Mesenchymal stem cell (in vitro differentiated cells and primary cell): ENCODE measurements around the gene ZSCAN5C.
"Not testable (repeated sequence)": the region's sequence is repeated elsewhere in the genome, so short reads cannot be mapped to it uniquely, and the experiment has no call there.

Experiments used
- DNase-seq: peaks from one replicate; pipeline ENCODE4 v3.0.0-alpha.2; 2013
- H2AFZ ChIP-seq: one replicate; pipeline ENCODE4 v1.6.1; 2013; ENCODE audit warnings: low read depth, mild to moderate bottlenecking, control low read depth, inconsistent platforms, low read length, moderate library complexity
- H2AK5ac ChIP-seq: 2 replicates; pipeline ENCODE4 v1.6.1; 2013; ENCODE audit warnings: low read length, moderate library complexity, mild to moderate bottlenecking, inconsistent platforms; ENCODE audit not compliant: severe bottlenecking
- H2BK120ac ChIP-seq: one replicate; pipeline ENCODE4 v1.6.1; 2013; ENCODE audit warnings: low read depth, mild to moderate bottlenecking, inconsistent platforms, low read length, moderate library complexity
- H2BK12ac ChIP-seq, 2 experiments: one replicate each; pipeline ENCODE4 v1.6.1; 2013; ENCODE audit warnings: inconsistent platforms in 2 of 2, low read length in 2 of 2, mild to moderate bottlenecking in 2 of 2, moderate library complexity in 2 of 2, control low read depth in 1 of 2
- H2BK15ac ChIP-seq: one replicate; pipeline ENCODE4 v1.6.1; 2013; ENCODE audit warnings: mild to moderate bottlenecking, low read depth, inconsistent platforms; ENCODE audit not compliant: poor library complexity, severe bottlenecking
- H2BK5ac ChIP-seq: 2 replicates; pipeline ENCODE4 v1.6.1; 2013; ENCODE audit warnings: low read depth, mild to moderate bottlenecking, low read length, control low read depth, inconsistent platforms; ENCODE audit not compliant: poor library complexity, severe bottlenecking
- H3K14ac ChIP-seq, 2 experiments: one replicate each; pipeline ENCODE4 v1.6.1; 2013; ENCODE audit warnings: inconsistent platforms in 2 of 2, low read length in 2 of 2, control low read depth in 1 of 2, mild to moderate bottlenecking in 1 of 2, moderate library complexity in 1 of 2
- H3K18ac ChIP-seq, 2 experiments: one replicate each; pipeline ENCODE4 v1.6.1; 2013; ENCODE audit warnings: inconsistent platforms in 2 of 2, low read length in 2 of 2, control low read depth in 1 of 2, low read depth in 1 of 2, mild to moderate bottlenecking in 1 of 2
- H3K23ac ChIP-seq, 2 experiments: one replicate each; pipeline ENCODE4 v1.6.1; 2013; ENCODE audit warnings: inconsistent platforms in 2 of 2, low read length in 2 of 2, mild to moderate bottlenecking in 2 of 2, moderate library complexity in 2 of 2, control low read depth in 1 of 2
- H3K27ac ChIP-seq: 2 replicates; pipeline ENCODE4 v1.5.1; 2013; ENCODE audit warnings: mild to moderate bottlenecking, moderate library complexity, low read length, control low read depth, inconsistent platforms; ENCODE audit not compliant: poor library complexity, severe bottlenecking
- H3K27me3 ChIP-seq, 2 experiments: 2 replicates each; pipeline versions ENCODE4 v1.6.1 to v1.7.0; 2013; ENCODE audit warnings: low read length in 2 of 2, mild to moderate bottlenecking in 2 of 2, moderate library complexity in 2 of 2, control low read depth in 1 of 2, inconsistent platforms in 1 of 2; ENCODE audit not compliant: control insufficient read depth in 1 of 2, insufficient read depth in 1 of 2
- H3K36me3 ChIP-seq, 2 experiments: 2 replicates each; pipeline versions ENCODE4 v1.6.1 to v1.7.0; 2013; ENCODE audit warnings: low read length in 2 of 2, control low read depth in 1 of 2, inconsistent platforms in 1 of 2, low read depth in 1 of 2, mild to moderate bottlenecking in 1 of 2; ENCODE audit not compliant: insufficient read depth in 2 of 2, control insufficient read depth in 1 of 2
- H3K4ac ChIP-seq, 2 experiments: one replicate each; pipeline ENCODE4 v1.6.1; 2013; ENCODE audit warnings: inconsistent platforms in 2 of 2, low read length in 2 of 2, mild to moderate bottlenecking in 2 of 2, moderate library complexity in 2 of 2, control low read depth in 1 of 2, low read depth in 1 of 2
- H3K4me1 ChIP-seq: 2 replicates; pipeline ENCODE4 v1.6.1; 2013; ENCODE audit warnings: low read depth, low read length, control low read depth; ENCODE audit not compliant: control insufficient read depth, insufficient read depth
- H3K4me2 ChIP-seq: 2 replicates; pipeline ENCODE4 v1.6.1; 2013; ENCODE audit warnings: low read length, mild to moderate bottlenecking, inconsistent platforms; ENCODE audit not compliant: poor library complexity, severe bottlenecking
- H3K4me3 ChIP-seq, 2 experiments: 2 replicates each; pipeline versions ENCODE4 v1.5.1 to v1.7.0; 2013; ENCODE audit warnings: low read length in 2 of 2, mild to moderate bottlenecking in 2 of 2, control low read depth in 1 of 2, low read depth in 1 of 2; ENCODE audit not compliant: insufficient read depth in 1 of 2
- H3K79me1 ChIP-seq: replicated peaks from 2 replicates; pipeline ENCODE4 v1.6.1; 2013; ENCODE audit warnings: mild to moderate bottlenecking, control low read depth, low read length, inconsistent platforms; ENCODE audit not compliant: poor library complexity, severe bottlenecking
- H3K9ac ChIP-seq: 2 replicates; pipeline ENCODE4 v1.7.0; 2013; ENCODE audit warnings: mild to moderate bottlenecking, low read length, moderate library complexity
- H3K9me3 ChIP-seq: 2 replicates; pipeline ENCODE4 v1.7.0; 2013; ENCODE audit warnings: mild to moderate bottlenecking, low read length; ENCODE audit not compliant: control insufficient read depth
- H4K8ac ChIP-seq: one replicate; pipeline ENCODE4 v1.6.1; 2013; ENCODE audit warnings: inconsistent platforms, mild to moderate bottlenecking, low read length, moderate library complexity
- H4K91ac ChIP-seq: one replicate; pipeline ENCODE4 v1.6.1; 2013; ENCODE audit warnings: mild to moderate bottlenecking, low read length, inconsistent platforms
- WGBS: methylation state at CpG from one replicate; pipeline ENCODE4 v1.1.7; 2013; ENCODE audit warnings: mixed read lengths; 5-methylcytosine and 5-hydroxymethylcytosine counted together

ZSCAN5C gene

DNA sequence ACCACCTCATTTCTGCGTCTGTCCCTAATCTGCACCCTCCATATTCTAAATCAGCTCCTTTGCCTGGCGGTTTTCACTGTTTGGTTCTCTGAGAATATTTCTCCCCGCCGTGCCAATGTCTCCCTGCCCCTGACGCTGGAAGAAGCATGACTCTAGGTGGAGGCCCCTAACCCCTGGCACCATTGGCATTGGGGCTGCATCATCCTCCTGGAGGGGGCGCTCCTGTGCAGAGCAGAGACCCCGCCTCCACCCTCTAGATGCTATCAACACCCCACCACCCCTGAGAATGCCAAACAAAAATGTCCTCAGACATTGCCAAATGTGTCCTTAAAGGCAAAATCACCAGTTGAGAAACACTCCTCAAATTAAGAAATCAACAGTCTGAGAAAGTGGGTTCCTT, 11.0 kb upstream of the ZSCAN5C start:
- Histone ChIP-seq H2BK120ac (no peak overlapping the region), H2BK15ac (no peak overlapping the region), H3K36me3 (no peaks in the 10 kb centered on the region), H4K8ac (no peak overlapping the region), H2BK5ac (no peak overlapping the region), H4K91ac (no peak overlapping the region), H3K18ac (no peak overlapping the region), H3K4me1 (peaks cover 1% of the 10 kb centered on the region), H3K14ac (no peak overlapping the region), H2AK5ac (no peak overlapping the region), H3K23ac (no peak overlapping the region), H2AFZ (no peak overlapping the region), H3K27ac (no peak overlapping the region), H3K4me3 (no peak overlapping the region), H3K27me3 (no peaks in the 10 kb centered on the region), H3K79me1 (no peaks in the 10 kb centered on the region), H2BK12ac (no peak overlapping the region), H3K9me3 (no peaks in the 10 kb centered on the region), H3K9ac (no peak overlapping the region), H3K4ac (no peak overlapping the region), H3K4me2 (no peak overlapping the region)
- 53% methylated on average over 7 of the region's 7 CpGs for WGBS
- DNase-seq: no peak

DNA sequence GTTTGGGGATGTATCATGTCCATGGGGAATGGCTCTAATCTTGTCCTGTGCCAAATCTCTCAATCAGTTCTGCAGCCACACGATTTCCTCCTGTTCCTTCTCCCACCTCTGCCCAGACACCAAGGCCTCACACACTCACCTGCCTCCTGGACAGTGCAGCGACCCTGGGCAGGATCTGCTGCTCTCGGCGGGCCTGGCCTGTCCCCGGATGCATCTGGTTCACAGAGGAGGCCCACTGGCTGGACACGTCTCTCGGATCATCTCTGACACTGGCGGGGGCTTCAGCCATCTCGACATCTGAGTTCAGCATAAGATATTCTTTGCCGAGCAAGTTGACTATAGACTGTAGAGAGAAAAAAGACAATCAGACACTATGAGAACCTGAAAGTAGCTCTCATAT, 10.4 kb upstream of the ZSCAN5C start:
- H2BK5ac ChIP-seq: no peak overlapping the region

DNA sequence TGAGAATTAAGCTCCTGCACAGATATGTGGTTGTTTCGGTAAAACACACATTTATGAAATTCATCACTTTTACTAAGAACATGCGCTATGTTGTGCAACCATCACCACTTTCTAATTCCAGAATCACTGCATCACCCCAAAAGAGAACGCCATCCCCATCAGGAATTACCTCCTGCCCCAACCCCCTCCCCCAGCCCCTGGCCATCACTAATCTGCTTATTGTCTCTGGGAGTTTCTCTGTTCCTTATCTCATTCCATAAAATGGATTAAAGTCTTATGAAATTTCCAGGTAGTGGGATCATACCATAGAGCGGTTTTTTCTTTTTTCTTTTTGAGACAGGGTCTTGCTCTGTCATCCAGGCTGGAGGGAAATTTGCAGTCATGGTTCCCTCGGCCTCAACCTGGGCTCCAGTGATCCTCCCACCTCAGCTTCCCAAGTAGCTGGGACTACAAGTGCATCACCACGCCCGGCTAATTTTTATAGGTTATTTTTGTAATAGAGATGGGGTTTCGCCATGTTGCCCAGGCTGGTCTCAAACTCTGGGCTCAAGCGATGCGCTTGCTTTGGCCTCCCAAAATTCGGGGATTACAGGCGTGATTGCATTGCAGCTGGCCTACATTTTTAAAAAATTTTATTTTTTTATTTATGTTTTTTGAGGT, 8.0 kb upstream of the ZSCAN5C start:
- Histone ChIP-seq H3K36me3 (no peaks in the 10 kb centered on the region), H3K18ac (no peak overlapping the region), H3K9me3 (no peaks in the 10 kb centered on the region), H2AK5ac (no peak overlapping the region), H3K4me3 (no peak overlapping the region), H3K14ac (no peak overlapping the region), H3K79me1 (no peaks in the 10 kb centered on the region), H2BK5ac (no peak overlapping the region), H2AFZ (no peak overlapping the region), H2BK120ac (no peak overlapping the region), H4K91ac (no peak overlapping the region), H2BK12ac (no peak overlapping the region), H3K4me2 (no peak overlapping the region), H4K8ac (no peak overlapping the region), H3K4me1 (peaks cover 1% of the 10 kb centered on the region), H3K9ac (no peak overlapping the region), H3K27me3 (no peaks in the 10 kb centered on the region), H3K4ac (no peak overlapping the region), H3K23ac (no peak overlapping the region), H2BK15ac (no peak overlapping the region), H3K27ac (no peak overlapping the region)
- DNase-seq: no peak
- WGBS: 76% methylated on average over 11 of the region's 12 CpGs

More for the DNA sequence above, 10.4 kb upstream of the ZSCAN5C start:
- H2BK15ac ChIP-seq: no peak overlapping the region
- H3K36me3 ChIP-seq: no peaks in the 10 kb centered on the region
- 76% methylated on average over 10 of the region's 10 CpGs for WGBS
- no peak overlapping the region for H3K18ac ChIP-seq
- H2BK12ac ChIP-seq: no peak overlapping the region
- no peak overlapping the region for H4K91ac ChIP-seq
- no peaks in the 10 kb centered on the region for H3K9me3 ChIP-seq
- H3K9ac ChIP-seq: no peak overlapping the region
- H3K27me3 ChIP-seq: no peaks in the 10 kb centered on the region
- peaks cover 1% of the 10 kb centered on the region for H3K4me1 ChIP-seq
- DNase-seq: no peak
- no peak overlapping the region for H2BK120ac ChIP-seq
- H3K79me1 ChIP-seq: no peaks in the 10 kb centered on the region
- no peak overlapping the region for H3K23ac ChIP-seq
- H3K27ac ChIP-seq: no peak overlapping the region
- no peak overlapping the region for H3K14ac ChIP-seq
- no peak overlapping the region for H4K8ac ChIP-seq
- H2AFZ ChIP-seq: no peak overlapping the region
- no peak overlapping the region for H3K4ac ChIP-seq
- no peak overlapping the region for H2AK5ac ChIP-seq
- no peak overlapping the region for H3K4me2 ChIP-seq
- no peak overlapping the region for H3K4me3 ChIP-seq

DNA sequence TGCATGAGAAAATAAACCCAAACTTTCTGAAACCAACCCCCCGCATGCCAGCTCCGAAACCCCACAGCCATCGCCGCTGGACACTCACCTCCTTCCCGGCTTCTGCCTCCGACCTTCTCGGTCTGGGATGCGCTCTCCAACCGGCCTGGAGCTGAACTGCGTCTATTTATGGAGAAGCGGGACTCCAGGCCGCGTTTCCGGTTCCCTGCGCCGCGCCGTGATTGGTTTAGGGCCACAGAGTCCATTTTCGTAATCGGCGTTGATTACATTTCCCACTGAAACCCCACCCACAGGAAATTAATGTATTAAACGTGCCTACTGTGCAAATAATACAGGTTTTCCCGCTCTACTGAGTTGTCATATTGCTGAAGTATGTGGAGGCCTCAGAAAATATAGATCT, 4.4 kb upstream of the ZSCAN5C start, which contains the start of gene ZSCAN5B:
ZSCAN5B (minus strand) TSS at position 138 of the 400 bp plus-strand sequence. CDS start 4,731 bp downstream, outside the sequence.
- H4K91ac ChIP-seq, H3K27me3 ChIP-seq, H3K18ac ChIP-seq, H3K14ac ChIP-seq, H3K4me2 ChIP-seq, H3K4me3 ChIP-seq, H3K4me1 ChIP-seq, H3K27ac ChIP-seq, H3K36me3 ChIP-seq, H2BK12ac ChIP-seq, H3K9ac ChIP-seq, H2AFZ ChIP-seq, H2BK120ac ChIP-seq, DNase-seq, H2BK15ac ChIP-seq, H2BK5ac ChIP-seq, H3K79me1 ChIP-seq, H3K23ac ChIP-seq, H3K4ac ChIP-seq, H2AK5ac ChIP-seq, H4K8ac ChIP-seq, H3K9me3 ChIP-seq: not testable (repeated sequence)
- 88% methylated on average over 18 of the region's 23 CpGs for WGBS
